ENCODE data around the gene ABHD8.
A peak's percentile ranks its signal among the peaks of the same experiment; 100 is the strongest.

Gene ABHD8

GRCh38 chr19:17334414-17335409, 31.5 kb upstream of the ABHD8 start, which contains the start of gene ANO8:
Gene ANO8 (minus strand): TSS chr19:17334855. CDS start chr19:17334670, 185 bp downstream.
- DNase-seq (ENCODE audit: low read depth, low spot score): peak; percentile 94
- peak within 1 kb of the TSS; percentile 68 for H3K4me3 ChIP-seq (ENCODE audit: low read length)

- peak overlapping the region; percentile 68 for H3K4me3 ChIP-seq (ENCODE audit: low read length)
- peak; percentile 87 for DNase-seq (ENCODE audit: low read depth, low spot score)
Observed at GRCh38 chr19:17333611-17334413, 30.6 kb upstream of the ABHD8 start.

- no peak overlapping the region for H3K4me3 ChIP-seq (ENCODE audit: low read length)
- peak; percentile 78 for DNase-seq (ENCODE audit: low read depth, low spot score)
Observed at GRCh38 chr19:17332677-17333581, 29.7 kb upstream of the ABHD8 start.

GRCh38 chr19:17332360-17332676, 29.1 kb upstream of the ABHD8 start:
- no peak for DNase-seq (ENCODE audit: low read depth, low spot score)
- no peak overlapping the region for H3K4me3 ChIP-seq (ENCODE audit: low read length)

GRCh38 chr19:17331045-17331558, 27.9 kb upstream of the ABHD8 start:
- no peak for DNase-seq (ENCODE audit: low read depth, low spot score)
- H3K4me3 ChIP-seq (ENCODE audit: low read length): no peak overlapping the region

- no peak for DNase-seq (ENCODE audit: low read depth, low spot score)
- no peak overlapping the region for H3K4me3 ChIP-seq (ENCODE audit: low read length)
Observed at GRCh38 chr19:17330262-17331044, 27.2 kb upstream of the ABHD8 start.

GRCh38 chr19:17329366-17330261, 26.4 kb upstream of the ABHD8 start:
- no peak for DNase-seq (ENCODE audit: low read depth, low spot score)

GRCh38 chr19:17328517-17329365, 25.5 kb upstream of the ABHD8 start:
- DNase-seq (ENCODE audit: low read depth, low spot score): no peak
- peak overlapping the region; percentile 54 for H3K4me3 ChIP-seq (ENCODE audit: low read length)

More at GRCh38 chr19:17329366-17330261, 26.4 kb upstream of the ABHD8 start:
- H3K4me3 ChIP-seq (ENCODE audit: low read length): no peak overlapping the region

- DNase-seq (ENCODE audit: low read depth, low spot score): no peak
- peak overlapping the region; percentile 54 for H3K4me3 ChIP-seq (ENCODE audit: low read length)
Observed at GRCh38 chr19:17327654-17328516, 24.7 kb upstream of the ABHD8 start.

GRCh38 chr19:17327068-17327653, 23.9 kb upstream of the ABHD8 start:
- no peak overlapping the region for H3K4me3 ChIP-seq (ENCODE audit: low read length)
- DNase-seq (ENCODE audit: low read depth, low spot score): no peak

GRCh38 chr19:17326595-17326966, 23.4 kb upstream of the ABHD8 start:
- no peak overlapping the region for H3K4me3 ChIP-seq (ENCODE audit: low read length)
- DNase-seq (ENCODE audit: low read depth, low spot score): no peak

GRCh38 chr19:17325881-17326594, 22.8 kb upstream of the ABHD8 start:
- no peak overlapping the region for H3K4me3 ChIP-seq (ENCODE audit: low read length)
- no peak for DNase-seq (ENCODE audit: low read depth, low spot score)

GRCh38 chr19:17325133-17325532, 21.9 kb upstream of the ABHD8 start:
- DNase-seq (ENCODE audit: low read depth, low spot score): no peak

GRCh38 chr19:17324357-17325114, 21.3 kb upstream of the ABHD8 start:
- H3K4me3 ChIP-seq (ENCODE audit: low read length): no peak overlapping the region
- DNase-seq (ENCODE audit: low read depth, low spot score): no peak

More at GRCh38 chr19:17325133-17325532, 21.9 kb upstream of the ABHD8 start:
- no peak overlapping the region for H3K4me3 ChIP-seq (ENCODE audit: low read length)

Measured in Jurkat, Clone E6-1 (cell line).